CD4-positive, alpha-beta T cell treated with Interleukin-12 subunit alpha and Interleukin-12 subunit beta, for 1 hour (primary cell): ENCODE results near the gene APBB2.

ENCODE experiments used
- DNase-seq: peaks from one replicate; pipeline ENCODE4 v3.0.0-alpha.2; 2020

Gene APBB2

DNA sequence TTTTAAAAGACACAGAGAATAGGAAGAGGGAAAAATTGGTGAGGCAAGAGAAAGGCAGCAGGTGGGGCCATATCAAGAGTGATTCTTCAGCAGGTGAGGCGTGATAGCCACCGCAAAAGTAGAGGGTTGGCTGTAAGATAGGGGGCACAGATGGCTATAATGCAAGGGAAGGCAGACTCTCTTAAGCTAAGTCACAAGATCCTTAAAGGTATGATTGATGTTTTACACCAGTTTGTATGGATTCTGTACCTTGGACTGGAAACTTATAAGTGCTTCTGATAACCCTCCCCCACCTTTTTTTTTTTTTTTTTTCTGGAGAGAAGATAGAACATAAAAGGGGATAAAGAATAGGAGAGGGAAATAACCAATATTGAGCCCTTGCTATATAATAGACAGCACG, 424.6 kb downstream of the APBB2 start:
- DNase-seq: no peak

- DNase-seq: no peak
Measured at GRCh38 chr4:40789031-40789430, 425.3 kb downstream of the APBB2 start.

DNA sequence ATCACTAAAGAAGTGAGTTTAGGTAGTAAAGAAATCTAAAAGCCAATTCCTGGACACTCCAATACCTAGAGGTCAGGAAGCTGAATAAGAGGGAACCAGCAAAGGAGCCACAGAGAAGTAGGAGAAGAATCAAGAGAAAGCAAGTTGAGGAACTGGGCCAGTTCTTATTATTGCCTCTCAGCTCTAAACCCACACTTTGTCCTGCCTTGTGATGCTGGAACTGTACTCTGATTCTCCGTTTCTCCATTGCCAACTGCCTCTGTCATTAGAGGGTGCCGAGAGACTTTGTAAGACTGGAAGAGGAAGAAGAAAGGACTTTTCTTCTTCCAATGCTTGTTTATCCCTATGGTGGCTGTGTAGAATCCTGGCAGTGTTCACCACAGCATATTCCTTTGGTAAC, 426.0 kb downstream of the APBB2 start:
- DNase-seq: no peak

- no peak for DNase-seq
Measured at GRCh38 chr4:40785727-40786126, 428.6 kb downstream of the APBB2 start.

DNA sequence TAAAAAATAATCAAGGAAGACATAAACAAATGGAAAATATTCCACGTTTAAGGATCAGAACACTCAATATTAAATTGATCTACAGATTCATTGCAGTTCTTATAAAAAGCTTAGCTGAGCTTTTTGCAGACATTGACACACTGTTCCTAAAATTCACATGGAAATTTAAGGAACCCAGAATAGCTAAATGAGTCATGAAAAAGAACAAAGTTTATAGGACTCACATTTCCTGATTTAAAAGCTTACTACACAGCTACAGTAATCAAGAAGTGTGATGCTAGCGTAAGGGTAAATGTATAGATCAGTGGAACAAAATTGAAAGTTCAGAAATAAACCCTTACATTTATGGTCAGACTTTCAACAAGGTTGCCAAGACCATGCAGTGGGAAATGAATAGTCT, 431.5 kb downstream of the APBB2 start:
- DNase-seq: no peak

GRCh38 chr4:40778090-40778489, 436.3 kb downstream of the APBB2 start:
- DNase-seq: no peak

GRCh38 chr4:40769266-40769665, 445.1 kb downstream of the APBB2 start:
- no peak for DNase-seq

DNA sequence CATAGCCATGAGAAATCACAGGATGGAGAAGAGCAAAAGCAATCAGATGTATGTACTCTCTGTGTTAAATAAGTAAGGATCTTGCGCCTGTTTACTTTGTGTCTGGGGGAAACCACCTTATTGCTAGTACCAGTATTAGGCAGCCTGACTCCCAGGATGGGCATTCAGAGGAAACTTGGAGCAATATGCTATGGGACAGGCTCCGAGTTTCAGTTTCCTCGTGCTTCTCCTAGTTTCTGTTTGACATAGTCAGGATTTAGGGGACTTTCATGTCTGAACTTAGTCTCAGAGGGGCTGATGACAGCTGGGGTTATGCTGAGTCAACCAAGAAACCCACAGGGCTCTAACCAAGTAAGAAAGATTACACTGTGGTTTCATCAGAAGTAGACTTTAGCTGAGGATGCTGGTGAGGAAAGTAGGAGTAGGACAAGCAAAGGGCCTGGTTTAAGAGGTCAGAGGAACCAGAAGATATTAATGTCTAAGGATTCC, 451.1 kb downstream of the APBB2 start:
- DNase-seq: no peak
